Prostate gland (tissue), 2 donors: ENCODE measurements around the gene MGAT5.

Experiments
- POLR2A ChIP-seq: fragments of 450-650 bp; IDR thresholded peaks from one replicate; pipeline ENCODE4 v1.6.1; 2016; ENCODE audit warnings: antibody characterized with exemption, mild to moderate bottlenecking
- POLR2AphosphoS5 ChIP-seq: sonication (generic); formaldehyde crosslinking; IDR thresholded peaks from one replicate; pipeline ENCODE4 v1.6.1; 2017; ENCODE audit warnings: antibody characterized with exemption
- TF ChIP-seq, protein P1 (sequence below), 4 experiments: fragments of 200-600 bp in 2 of 4; fragments of 450-650 bp in 2 of 4; sonication (generic) in 2 of 4; IDR thresholded peaks; 1 replicate in 3 of 4; 2 replicates in 1 of 4; pipeline ENCODE4 v1.5.1; 2016 to 2019; ENCODE audit warnings: antibody characterized with exemption in 4 of 4, mild to moderate bottlenecking in 2 of 4, moderate library complexity in 2 of 4

DNA sequence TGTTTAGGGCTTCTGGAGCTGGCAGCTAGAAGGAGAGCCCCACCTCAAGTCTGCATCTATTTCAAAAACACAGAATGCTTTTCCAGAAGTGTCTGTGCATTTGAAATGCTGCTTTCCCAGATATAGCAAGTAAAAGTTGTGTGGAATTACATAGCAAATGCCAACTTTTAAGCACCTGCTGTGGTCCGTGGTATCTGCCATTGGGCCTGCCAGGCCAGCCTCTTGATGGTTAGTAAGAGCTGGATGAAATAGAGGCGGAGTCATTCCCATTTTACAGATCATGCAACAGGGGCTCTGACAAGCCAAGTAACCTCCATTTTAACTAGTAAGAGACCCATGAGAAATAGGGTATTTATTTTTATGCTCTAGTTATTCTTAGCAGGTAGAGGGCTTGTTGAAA, 61.6 kb downstream of the MGAT5 start:
- TF ChIP-seq, protein P1, sequence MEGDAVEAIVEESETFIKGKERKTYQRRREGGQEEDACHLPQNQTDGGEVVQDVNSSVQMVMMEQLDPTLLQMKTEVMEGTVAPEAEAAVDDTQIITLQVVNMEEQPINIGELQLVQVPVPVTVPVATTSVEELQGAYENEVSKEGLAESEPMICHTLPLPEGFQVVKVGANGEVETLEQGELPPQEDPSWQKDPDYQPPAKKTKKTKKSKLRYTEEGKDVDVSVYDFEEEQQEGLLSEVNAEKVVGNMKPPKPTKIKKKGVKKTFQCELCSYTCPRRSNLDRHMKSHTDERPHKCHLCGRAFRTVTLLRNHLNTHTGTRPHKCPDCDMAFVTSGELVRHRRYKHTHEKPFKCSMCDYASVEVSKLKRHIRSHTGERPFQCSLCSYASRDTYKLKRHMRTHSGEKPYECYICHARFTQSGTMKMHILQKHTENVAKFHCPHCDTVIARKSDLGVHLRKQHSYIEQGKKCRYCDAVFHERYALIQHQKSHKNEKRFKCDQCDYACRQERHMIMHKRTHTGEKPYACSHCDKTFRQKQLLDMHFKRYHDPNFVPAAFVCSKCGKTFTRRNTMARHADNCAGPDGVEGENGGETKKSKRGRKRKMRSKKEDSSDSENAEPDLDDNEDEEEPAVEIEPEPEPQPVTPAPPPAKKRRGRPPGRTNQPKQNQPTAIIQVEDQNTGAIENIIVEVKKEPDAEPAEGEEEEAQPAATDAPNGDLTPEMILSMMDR (IDR thresholded peaks at IDR 0.05) = no peak
- TF ChIP-seq POLR2A = no peak
- TF ChIP-seq POLR2AphosphoS5 = no peak
